GM19324 (cell line): ENCODE results near the gene ABHD17A.
"Not testable (repeated sequence)": the region's sequence is repeated elsewhere in the genome, so short reads cannot be mapped to it uniquely, and the experiment has no call there.

ENCODE experiments used
- ATAC-seq: cut with Tn5 transposase; IDR thresholded peaks from one replicate; pipeline ENCODE4 v1.9.1; 2021; ENCODE audit warnings: mild to moderate bottlenecking, moderate library complexity; ENCODE audit not compliant: unreplicated experiment, low FRiP score

Gene ABHD17A

DNA sequence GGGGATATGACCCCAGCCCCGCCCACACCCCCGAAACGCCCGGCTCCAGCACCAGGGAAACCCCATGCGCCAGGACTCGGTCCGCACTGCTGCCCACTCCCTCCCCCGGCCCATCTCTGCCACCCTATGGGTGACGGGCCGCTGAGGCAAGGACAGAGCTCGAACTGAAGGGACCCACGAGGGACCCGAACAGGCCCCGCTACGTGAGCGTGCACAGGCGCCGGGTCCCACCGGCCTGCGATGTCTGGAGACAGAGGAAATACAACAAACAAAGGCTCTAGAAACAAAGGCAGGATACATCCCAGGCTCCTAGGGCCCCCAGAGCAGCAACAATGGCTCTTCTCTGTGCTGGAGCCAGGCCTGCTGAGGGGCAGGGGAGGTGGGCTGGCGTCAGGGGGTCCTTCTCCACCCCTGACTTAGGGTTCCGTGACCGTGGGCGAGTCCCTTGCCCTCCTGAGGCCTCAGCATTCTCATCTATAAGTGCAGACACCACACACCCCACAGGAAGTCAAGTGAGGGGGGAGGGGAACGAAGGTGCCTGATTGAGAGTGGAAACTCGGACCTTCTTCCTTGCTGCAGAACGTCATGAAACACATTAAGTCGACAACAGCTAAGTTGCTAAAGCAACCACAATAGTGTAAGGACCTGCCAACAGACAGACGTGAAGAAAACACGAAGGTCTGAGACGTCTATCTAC is 3.1 kb downstream of the ABHD17A start:
- ATAC-seq, result no peak

DNA sequence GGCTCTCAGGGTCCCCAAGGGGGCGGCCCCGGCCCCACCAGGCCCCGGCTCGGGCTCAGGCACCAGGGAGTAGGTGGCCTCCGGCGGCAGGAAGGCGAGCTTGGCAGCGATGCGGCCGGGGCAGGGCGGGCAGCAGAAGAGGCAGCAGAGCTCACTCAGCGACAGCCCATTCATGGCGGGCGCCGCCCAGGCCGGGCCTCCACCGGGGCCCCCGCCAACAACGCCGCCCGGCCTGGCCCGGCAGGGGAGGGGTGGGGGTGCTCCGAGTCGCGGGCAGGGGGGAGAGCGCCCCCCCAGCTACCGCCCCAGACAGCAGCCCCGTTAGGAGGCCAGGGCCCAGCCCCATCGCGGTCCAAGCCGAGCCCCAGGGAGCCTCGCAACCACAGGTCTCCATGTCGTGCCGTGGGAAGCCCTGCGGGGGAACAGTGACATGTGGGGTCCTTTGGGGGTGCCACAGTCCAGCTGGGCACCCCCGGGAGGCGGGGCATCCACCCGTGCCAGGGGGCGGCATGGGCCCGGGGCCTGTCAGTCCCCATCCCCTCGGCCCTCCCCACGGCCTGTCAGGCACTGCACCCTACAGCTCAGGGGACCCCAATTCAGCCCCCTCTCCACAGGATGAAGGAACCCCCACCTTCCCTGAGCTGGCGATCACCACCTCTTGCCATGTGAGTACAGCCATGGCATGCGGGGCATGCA is 3.8 kb downstream of the ABHD17A start:
- ATAC-seq, result not testable (repeated sequence)

DNA sequence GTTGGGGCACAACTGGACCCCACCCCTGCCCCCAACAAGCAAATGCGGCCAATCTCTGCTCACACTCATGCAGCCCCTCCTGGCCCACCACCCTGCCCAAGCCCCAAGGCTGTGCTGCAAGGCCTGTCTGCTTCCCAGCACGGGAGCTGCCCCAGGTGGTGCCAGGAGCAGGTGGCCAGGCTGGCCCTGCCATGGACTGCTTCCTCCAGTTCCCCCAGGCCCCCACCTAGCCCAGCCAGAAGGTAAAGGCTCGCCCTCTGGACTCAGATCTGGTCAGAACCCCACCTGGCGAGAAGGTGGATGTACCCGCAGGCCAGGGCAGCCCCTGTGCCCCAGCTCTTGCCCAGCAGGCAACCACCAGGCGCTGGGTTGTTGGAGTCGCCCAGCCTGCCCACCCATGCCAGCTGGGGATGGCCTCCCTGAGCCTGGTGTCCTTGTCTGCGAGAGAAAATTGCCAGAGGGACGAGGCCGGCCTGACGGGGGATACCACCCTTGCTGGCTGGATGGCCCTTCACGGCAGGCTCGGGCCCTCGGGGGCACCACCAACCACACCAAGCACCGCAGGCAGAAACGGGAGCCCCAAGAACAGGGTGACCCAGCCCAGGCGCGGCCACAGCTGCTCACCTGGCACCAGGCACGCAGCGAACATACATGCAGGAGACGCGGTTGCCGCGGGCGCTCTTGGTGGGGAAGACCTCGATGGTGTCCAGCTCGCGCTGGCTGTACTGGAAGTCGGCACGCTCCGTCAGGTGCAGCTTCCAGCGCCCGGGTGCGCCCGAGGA is 4.5 kb downstream of the ABHD17A start:
- ATAC-seq, result no peak

DNA sequence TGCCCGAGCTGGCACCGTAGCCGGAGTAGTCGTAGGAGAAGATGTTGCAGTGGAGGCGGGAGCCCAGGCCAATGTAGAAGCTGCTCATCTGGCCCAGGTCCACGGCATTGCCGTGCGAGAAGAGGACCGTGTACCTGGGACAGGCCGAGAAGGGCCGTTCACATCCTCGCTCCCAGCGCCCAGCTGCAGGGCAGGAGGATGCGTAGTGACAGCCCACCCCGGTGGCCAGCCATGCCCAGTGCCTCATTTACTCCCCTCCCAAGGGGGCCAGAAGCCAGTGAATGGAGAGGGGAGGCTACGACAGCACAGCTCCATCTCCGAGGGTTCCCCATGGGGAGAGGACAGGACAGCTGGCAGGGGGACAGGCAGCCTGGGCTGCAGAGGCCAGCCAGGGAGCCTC is 5.3 kb downstream of the ABHD17A start:
- not testable (repeated sequence) for ATAC-seq

DNA sequence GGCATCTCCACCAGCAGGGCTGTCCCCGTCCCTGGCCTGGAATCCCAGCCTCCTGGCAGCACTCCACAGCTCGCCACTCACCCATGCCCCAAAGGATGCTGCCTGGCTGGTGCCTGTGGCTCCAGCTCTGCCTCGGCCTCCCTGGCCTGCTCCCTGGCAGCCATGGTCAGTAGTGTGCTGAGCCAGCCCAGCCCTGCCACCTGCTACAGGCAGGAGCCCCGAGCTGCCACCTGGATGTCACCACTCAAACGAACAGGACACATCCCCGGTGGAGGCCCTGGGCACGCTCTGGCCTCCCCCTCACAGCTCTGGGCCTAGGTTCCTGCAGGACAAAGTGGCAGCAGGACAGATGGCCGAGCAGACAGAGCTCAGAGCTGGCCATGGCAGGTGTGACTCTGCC is 6.7 kb downstream of the ABHD17A start:
- ATAC-seq, result not testable (repeated sequence)

DNA sequence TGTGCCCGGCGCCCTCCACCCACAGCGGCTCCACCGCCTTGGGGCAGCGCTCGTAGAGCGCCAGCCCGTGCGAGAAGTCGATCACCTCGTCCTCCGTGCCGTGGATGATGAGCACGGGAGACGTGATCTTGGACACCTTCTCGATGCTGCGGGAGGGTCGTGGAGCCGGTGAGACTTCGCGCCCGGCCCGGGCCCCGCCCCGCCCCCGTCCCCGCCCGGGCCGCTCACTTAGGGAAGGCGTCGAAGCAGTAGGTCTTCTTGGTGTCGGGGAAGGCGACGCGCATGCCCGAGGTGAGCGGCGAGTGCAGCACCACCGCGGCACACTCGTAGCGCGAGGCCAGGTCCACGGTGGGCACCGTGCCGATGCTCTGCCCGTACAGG is 8.0 kb downstream of the ABHD17A start:
- ATAC-seq, result not testable (repeated sequence)

DNA sequence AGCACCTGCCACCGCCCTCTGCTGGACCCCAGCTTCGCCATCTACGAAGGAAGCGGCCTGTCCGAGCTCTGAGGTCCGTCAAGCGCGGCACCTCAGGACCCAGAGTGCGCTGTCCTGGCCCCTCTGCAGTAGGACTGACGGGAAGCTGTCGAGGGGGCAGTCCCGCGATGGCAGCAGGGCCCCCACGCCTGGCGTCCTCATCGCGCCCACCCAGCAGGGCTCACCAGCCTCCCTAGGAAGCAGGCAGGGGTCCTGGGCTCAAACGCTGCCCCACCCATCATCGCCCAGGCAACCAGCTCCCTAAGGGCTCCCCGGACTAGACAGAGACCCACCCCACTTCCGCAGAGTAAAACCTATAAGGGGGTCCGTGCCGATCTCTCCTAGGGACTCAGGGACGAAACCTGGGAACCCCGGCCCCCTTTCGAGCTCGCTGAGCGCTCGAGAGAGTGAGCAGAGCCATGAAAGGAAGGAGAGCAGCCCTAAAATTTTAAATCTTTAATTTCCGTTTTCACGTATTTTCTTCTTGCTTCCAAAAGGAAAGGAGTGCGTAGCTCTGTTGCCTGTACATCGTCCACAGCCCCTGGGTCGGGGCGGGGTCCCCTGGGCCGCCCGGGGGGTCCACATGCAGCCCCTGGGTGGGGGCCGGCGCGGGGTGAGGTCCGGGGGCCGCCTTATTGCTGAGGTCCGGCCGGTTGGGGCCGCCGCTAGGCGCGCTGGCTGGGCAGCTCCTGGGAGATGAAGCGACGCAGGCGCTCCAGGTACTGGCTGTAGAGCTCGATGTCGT is 8.6 kb downstream of the ABHD17A start:
- not testable (repeated sequence) for ATAC-seq

DNA sequence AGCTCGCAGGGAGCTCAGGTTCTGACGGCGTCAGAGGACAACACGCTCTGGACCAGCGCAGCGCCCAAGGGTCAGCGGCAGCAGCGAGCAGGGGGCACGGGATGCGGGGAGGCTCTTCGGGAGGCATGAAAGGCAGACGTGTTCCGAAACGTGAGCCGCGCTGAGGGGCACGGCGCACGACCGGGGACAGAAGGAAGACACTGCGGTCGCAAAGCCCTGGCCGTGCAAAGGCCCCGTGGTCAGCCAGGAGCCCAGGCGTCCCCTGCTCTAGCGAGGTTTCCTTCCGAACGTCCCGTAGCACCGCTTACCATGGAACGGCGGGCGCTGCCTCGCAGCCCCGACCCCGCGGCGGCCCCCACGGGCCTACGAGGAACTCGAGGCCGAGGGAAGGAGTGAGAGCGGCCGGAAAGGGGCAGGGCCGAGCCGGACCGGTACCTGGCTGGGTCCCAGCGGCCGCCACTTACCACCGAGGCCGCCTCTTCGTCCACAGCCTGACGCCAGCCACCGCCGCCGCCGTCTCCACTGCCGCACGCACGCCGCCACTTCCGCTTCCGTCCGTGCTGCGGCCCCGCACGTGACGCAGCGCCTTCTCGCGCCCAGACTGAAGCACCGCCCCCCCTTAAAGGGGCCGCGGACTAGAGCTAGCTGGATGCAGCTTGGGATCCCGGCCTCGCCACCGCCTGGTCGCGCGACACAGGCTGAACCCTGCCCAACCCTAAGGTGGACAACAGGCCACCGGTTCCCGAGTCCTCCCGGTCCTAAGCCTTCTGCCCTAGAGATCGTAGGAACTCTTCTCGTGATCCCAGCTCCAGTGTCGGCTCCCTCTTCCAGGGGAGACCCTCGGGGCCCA is 9.4 kb downstream of the ABHD17A start:
- peak; percentile 91 for ATAC-seq

DNA sequence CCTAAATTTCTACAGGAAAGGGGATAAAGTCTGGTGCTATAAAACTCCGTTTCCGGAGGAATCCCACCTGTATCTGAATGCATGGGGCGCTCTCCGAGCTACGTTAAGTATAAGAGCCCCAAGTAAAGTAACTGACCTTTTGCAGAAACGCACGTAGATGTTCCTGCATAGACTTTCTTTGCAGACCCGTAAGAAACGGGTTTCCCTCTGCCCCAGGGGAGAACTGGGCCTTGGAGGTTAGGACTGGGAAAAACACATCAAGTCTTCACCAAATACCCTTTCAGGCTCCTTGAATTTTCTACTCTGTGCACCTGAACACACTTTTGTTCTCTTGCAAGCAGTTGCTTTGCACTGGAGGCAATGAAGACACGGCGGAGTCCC is 10.0 kb downstream of the ABHD17A start:
- peak; percentile 8 for ATAC-seq

DNA sequence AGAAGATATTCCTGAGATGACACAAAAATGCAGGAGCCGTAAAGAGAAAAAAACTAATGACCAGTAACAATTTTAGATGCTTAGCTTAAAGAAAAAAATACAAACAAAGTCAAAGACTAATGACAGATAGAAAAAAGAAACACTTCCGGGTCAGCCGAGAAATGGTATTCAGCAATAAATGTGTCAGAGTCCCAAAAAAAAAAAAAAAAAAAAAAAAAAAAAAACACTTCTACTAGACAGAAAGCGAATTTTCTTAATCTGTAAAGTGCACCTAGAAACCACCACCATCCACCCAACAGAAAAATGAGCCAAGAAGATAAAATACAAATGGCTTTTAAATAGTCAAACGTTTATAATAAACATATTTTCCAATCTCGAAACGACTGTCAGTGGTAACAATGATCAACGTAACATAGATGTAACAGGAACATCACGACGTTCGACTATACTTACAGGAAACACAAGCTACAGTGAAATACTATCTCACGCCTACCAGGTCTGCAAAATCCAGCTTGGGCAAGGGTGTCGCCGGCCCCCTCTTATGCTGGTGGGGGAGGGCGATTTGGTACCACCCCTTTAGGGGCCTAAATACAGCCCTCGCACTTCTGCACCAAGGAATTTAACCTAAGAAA is 10.6 kb downstream of the ABHD17A start:
- ATAC-seq, result no peak

DNA sequence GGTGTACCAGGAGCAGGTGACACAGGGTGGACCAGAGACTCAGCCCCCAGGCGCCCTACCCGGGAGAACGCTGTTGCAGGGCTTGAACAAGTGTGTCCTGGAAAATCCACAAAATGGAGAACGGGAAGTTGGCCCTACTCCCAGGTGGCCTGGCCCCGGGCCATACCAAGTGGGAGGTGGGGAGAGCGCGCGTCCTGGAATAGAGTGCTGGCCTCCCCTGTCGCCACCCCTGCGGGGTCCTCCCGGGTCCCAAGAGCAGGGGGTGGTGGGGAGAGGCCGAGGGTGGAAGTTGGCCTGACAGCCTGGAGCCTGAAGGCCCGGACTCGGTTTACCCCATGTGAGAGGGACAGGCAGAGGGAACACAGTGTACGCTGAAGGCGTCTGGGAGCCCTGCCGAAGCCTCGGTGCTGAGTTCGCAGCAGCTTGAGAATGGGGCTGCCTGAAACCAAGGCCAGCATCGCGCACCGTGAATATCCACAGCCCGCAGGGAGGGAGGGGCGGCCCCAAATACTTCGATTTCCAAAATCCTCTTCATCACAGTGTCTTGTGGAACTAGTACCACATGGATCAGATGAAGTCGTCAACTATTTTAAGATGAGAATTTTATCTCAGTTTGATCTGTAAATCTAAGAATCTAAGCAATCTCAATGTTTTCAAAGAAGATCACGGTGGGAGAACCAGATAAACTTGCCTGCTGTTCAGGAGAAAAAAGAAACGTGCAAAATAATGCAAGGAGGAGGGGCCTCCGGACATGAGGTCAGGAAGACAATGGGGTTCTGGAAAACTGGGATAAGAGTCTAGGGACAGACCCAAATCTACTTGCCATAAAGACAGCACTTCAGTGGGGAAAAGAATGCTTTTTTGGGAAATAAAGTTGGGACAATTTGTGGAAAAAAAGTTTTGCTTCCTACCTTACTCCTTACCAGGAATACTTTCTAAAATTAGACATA is 11.5 kb downstream of the ABHD17A start:
- ATAC-seq, result no peak

DNA sequence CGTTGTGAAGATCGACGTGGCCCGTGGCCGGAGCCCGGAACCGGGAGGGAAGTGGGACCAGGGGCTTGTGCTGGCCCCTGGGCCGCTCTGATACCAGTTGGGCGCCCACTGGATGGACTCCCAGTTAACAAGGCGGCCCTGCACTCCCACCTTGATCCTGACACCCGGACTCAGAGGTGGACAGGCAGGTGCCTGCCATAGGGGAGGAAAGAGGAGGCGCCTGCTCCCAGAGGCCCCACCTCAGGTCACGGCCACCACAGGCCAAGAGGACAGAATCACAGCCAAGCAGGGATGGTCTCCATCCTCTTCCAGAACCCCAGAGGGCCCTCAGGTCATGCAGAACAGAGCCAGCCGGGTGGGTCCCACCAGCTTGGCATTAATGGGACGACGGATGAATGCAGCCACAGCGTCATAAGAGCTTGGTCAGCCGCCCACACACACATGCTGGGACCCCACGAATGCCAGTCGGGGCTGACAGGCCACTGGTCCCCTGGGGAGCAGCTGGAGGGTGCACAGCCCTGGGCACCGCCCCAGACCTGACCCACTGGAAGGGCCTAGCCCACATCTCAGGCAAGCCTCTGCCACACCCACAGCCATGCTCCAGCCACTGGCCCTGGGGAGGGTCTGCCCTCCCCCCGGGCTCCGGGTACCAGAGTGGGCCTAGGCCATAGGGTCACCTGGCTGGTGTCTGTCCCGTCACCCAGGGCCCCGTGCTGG is 12.3 kb downstream of the ABHD17A start:
- no peak for ATAC-seq

DNA sequence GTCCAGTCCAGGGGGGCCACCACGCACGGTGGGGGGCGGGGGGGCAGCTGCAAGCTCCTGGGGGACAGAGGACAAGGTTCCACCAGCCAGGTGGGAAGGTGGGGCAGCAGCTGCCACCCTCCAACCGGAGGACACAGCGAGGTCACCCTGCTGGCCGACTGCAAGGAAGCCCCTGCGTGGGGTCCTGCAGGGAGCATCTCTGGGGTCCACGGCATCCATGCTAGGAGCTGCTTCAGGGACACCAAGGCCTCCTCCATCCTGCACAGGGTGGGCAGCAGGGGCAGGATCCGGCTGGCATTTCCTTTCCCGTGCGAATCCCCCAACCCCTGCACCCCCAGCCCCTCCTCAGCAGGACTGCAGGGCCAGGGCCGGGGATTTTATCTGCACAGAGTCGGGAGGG is 13.7 kb downstream of the ABHD17A start:
- no peak for ATAC-seq

DNA sequence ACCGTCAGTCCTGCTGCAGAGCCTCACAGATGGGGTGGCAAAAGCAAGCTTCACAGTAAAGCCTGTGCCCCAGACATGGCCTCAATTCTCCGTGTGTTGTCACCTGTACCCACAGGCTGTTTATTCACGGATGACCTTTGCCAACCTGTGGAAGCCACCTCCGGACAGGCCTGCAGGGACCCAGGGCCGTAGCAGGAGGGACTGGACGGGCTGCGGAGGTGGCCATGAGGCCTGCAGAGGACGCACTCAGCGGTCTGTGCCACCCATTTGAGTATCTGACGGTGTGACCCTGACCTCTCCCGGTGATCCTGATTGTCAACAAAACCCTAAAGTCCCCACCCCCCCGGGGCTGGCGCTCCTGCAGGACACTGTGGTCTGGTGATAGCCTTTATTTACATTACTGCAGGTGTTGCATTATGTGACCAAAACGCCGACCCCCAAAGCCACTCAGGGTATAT is 14.1 kb downstream of the ABHD17A start:
- ATAC-seq, result no peak

DNA sequence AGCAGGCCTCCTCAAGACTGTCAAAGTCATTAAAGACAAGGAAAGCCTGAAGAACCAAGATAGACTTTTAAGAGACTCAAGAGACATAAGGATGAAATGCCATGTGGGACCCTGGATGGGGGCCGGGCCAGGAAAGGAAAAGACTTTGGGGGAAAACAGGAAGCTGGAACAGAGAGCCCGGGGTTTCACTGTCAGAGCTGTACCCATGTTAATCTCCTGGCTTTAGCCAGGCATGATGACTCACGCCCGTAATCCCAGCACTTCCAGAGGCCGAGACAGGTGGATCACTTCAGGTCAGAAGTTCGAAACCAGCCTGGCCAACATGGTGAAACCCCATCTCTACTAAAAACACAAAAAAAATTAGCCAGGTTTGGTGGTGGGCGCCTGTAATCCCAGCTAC is 16.3 kb downstream of the ABHD17A start:
- ATAC-seq, result no peak

DNA sequence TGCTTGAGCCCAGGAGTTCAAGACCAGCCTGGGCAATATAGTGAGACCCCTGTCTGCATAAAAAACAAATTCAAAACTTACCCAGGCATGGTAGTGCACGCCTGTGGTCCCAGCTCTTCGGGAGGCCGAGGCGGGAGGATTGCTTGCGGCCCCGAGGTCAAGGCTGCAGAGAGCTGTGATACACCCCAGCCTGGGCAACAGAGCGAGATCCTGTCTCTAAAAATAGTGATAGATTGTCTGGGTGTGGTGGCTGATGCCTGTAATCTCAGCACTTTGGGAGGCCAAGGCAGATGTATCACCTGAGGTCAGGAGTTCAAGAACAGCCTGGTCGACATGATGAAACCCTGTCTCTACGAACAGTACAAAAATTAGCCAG is 18.0 kb downstream of the ABHD17A start:
- ATAC-seq, result no peak

DNA sequence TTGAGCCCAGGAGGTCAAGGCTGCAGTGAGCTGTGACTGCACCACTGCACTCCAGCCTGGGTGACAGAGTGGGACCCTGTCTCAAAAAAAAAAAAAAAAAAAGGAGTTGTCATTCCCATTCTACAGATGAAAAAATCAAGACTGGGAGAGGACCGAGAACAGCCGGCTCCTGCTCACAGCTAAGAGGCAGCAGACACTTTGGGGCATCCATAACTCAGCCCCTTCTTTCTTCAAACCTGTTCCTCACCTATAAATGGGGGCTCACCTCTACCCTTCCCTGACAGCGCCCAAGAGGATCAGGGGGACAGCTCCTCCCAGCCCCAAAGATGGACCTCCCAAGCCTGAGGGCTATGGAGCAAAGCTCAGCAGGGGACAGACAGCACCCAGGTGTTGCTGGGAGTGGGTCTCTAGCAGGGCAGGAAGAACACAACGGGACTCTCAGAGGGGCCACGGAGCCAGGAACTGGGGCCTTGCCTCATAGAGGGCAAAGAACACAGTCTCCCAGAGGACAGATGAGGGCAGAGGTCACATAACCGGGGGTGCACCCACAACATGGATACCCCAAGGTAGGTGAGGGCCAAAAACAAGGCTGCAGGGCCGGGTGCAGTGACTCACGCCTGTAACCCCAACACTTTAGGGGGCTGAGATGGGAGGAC is 18.5 kb downstream of the ABHD17A start:
- ATAC-seq, result no peak
